Measurements from ENCODE around the gene S100A8. TPM values are rescaled to one million over a fixed set of nuclear protein-coding genes. Genes with fewer than 3 reads are reported as not detected.

The S100A8 gene
- total RNA-seq, 4 donors from 2014 or later, result 13.1 to 745 (median 110) TPM

GRCh38 chr1:153395136-153395685 is 4.3 kb upstream of the S100A8 start:
- H3K27me3 ChIP-seq, result peaks cover 47% of the 10 kb centered on the region
- no peaks in the 10 kb centered on the region for H3K4me1 ChIP-seq
- 69 to 86% methylated on average over 3 to 7 of the region's 7 CpGs for WGBS, 2 donors (ENCODE audit: low coverage in 1 of 2)
- H3K36me3 ChIP-seq, result no peaks in the 10 kb centered on the region
- H3K4me3 ChIP-seq, result no peak overlapping the region
- no peaks in the 10 kb centered on the region for H3K9me3 ChIP-seq
- TF ChIP-seq EP300 (IDR thresholded peaks at IDR 0.05), result no peak
- TF ChIP-seq, protein P1, sequence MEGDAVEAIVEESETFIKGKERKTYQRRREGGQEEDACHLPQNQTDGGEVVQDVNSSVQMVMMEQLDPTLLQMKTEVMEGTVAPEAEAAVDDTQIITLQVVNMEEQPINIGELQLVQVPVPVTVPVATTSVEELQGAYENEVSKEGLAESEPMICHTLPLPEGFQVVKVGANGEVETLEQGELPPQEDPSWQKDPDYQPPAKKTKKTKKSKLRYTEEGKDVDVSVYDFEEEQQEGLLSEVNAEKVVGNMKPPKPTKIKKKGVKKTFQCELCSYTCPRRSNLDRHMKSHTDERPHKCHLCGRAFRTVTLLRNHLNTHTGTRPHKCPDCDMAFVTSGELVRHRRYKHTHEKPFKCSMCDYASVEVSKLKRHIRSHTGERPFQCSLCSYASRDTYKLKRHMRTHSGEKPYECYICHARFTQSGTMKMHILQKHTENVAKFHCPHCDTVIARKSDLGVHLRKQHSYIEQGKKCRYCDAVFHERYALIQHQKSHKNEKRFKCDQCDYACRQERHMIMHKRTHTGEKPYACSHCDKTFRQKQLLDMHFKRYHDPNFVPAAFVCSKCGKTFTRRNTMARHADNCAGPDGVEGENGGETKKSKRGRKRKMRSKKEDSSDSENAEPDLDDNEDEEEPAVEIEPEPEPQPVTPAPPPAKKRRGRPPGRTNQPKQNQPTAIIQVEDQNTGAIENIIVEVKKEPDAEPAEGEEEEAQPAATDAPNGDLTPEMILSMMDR (IDR thresholded peaks at IDR 0.05), result no peak
- TF ChIP-seq POLR2A (IDR thresholded peaks at IDR 0.05), result no peak
- no peak for TF ChIP-seq POLR2AphosphoS5 (IDR thresholded peaks at IDR 0.05)
- H3K27ac ChIP-seq, result no peak overlapping the region
- no peak for ATAC-seq

DNA sequence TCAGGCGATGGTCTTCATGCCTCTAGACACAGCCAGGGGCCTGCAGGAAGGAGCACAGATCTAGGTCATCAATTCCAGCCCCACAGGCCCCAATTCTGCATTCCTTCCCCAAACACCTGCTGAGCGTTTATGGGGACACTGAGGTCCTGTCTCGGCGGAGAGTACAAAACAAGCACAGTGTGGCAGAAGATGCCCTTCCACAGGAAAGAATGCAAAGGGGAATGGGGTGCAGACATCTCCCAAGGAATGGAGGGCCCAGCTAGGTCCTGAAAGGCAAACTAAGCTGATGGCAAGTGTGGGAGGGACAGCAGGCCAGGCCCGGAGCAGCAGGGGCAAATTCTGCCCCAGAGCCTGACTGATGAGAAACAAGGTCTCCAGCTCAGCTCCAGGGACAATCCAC is 3.5 kb upstream of the S100A8 start:
- Histone ChIP-seq H3K27me3 (peaks cover 42% of the 10 kb centered on the region), H3K4me1 (no peaks in the 10 kb centered on the region), H3K9me3 (no peaks in the 10 kb centered on the region), H3K27ac (no peak overlapping the region), H3K4me3 (no peak overlapping the region), H3K36me3 (no peaks in the 10 kb centered on the region)
- 60% methylated on average over 1 of the region's 5 CpGs; no CpG with 5 or more reads in 1 of the 2 donors for WGBS, 2 donors (ENCODE audit: low coverage in 1 of 2)
- TF ChIP-seq POLR2AphosphoS5 (IDR thresholded peaks at IDR 0.05), result no peak
- no peak for TF ChIP-seq EP300 (IDR thresholded peaks at IDR 0.05)
- TF ChIP-seq, protein P1 (IDR thresholded peaks at IDR 0.05), result no peak
- no peak for TF ChIP-seq POLR2A (IDR thresholded peaks at IDR 0.05)
- no peak for ATAC-seq

- peaks cover 41% of the 10 kb centered on the region for H3K27me3 ChIP-seq
- 52 to 85% methylated on average over 2 to 4 of the region's 6 CpGs for WGBS, 2 donors (ENCODE audit: low coverage in 1 of 2)
- no peaks in the 10 kb centered on the region for H3K9me3 ChIP-seq
- TF ChIP-seq, protein P1 (IDR thresholded peaks at IDR 0.05), result no peak
- TF ChIP-seq POLR2AphosphoS5 (IDR thresholded peaks at IDR 0.05), result no peak
- ATAC-seq, result no peak
- H3K4me1 ChIP-seq, result no peaks in the 10 kb centered on the region
- H3K4me3 ChIP-seq, result no peak overlapping the region
- H3K27ac ChIP-seq, result no peak overlapping the region
- H3K36me3 ChIP-seq, result no peaks in the 10 kb centered on the region
Observed at GRCh38 chr1:153393926-153394325, 3.1 kb upstream of the S100A8 start.

DNA sequence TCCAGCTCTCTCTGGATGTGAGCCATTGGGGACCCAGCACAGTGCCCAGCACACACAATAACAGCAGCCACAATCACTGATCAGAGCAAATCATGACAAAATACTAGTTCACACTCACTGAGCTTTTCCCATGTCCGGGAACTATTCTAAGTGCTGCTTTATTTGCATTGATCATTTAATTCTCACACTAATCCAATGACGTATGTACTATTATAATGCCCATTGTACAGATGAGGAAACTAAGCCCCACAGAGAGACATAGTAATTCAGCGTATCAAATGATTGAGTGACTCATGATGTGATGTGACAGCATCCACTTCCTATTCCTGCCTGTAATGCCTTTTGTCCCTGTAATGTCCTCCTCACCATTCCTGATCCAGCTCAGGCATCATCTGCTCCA is 1.9 kb upstream of the S100A8 start:
- TF ChIP-seq POLR2A (IDR thresholded peaks at IDR 0.05) (no peak), EP300 (IDR thresholded peaks at IDR 0.05) (no peak), POLR2AphosphoS5 (IDR thresholded peaks at IDR 0.05) (no peak)
- TF ChIP-seq, protein P1 (IDR thresholded peaks at IDR 0.05), result no peak
- 77% methylated on average over 3 of the region's 3 CpGs; no CpG with 5 or more reads in 1 of the 2 donors for WGBS, 2 donors (ENCODE audit: low coverage in 1 of 2)

GRCh38 chr1:153392258-153392657 is 1.4 kb upstream of the S100A8 start:
- no peaks in the 10 kb centered on the region for H3K36me3 ChIP-seq
- 30 to 46% methylated on average over 3 of the region's 3 CpGs for WGBS, 2 donors (ENCODE audit: low coverage in 1 of 2)
- H3K4me1 ChIP-seq, result no peaks in the 10 kb centered on the region
- H3K9me3 ChIP-seq, result no peaks in the 10 kb centered on the region
- H3K4me3 ChIP-seq, result no peak overlapping the region
- TF ChIP-seq, protein P1 (IDR thresholded peaks at IDR 0.05), result no peak
- no peak for TF ChIP-seq EP300 (IDR thresholded peaks at IDR 0.05)
- TF ChIP-seq POLR2A (IDR thresholded peaks at IDR 0.05), result no peak
- no peak for TF ChIP-seq POLR2AphosphoS5 (IDR thresholded peaks at IDR 0.05)
- no peak overlapping the region for H3K27ac ChIP-seq
- no peak for ATAC-seq
- peaks cover 27% of the 10 kb centered on the region for H3K27me3 ChIP-seq

More for the DNA sequence above, 1.9 kb upstream of the S100A8 start:
- no peaks in the 10 kb centered on the region for H3K4me1 ChIP-seq
- H3K36me3 ChIP-seq, result no peaks in the 10 kb centered on the region
- peaks cover 33% of the 10 kb centered on the region for H3K27me3 ChIP-seq
- H3K27ac ChIP-seq, result no peak overlapping the region
- no peaks in the 10 kb centered on the region for H3K9me3 ChIP-seq
- no peak overlapping the region for H3K4me3 ChIP-seq
- ATAC-seq, result no peak

All from gastroesophageal sphincter (tissue), 4 donors.